ENCODE results near the gene ETS1.

The ETS1 gene

DNA sequence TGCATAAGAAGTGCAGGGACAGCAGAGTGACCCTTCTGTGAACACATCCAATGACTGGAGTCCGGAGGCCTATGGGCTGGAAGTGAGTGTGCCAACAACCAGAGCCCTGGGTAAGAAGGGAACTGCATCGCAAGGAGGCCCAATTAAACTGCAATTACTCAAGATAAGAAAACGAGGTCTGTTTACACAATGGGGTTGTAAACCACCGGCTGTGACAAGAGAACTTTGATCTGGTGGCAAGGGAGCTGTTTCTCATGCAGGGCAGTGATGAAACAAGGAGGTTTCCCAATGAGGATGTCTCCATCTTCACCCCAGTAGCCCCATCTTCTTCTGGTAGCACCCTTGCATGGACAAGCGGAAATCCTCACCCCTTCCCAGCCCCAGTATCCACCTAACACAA is 21.5 kb downstream of the ETS1 start:
- no peak overlapping the region for H3K9ac ChIP-seq (ENCODE audit: low read depth, low read length)
- TF ChIP-seq, protein P1, sequence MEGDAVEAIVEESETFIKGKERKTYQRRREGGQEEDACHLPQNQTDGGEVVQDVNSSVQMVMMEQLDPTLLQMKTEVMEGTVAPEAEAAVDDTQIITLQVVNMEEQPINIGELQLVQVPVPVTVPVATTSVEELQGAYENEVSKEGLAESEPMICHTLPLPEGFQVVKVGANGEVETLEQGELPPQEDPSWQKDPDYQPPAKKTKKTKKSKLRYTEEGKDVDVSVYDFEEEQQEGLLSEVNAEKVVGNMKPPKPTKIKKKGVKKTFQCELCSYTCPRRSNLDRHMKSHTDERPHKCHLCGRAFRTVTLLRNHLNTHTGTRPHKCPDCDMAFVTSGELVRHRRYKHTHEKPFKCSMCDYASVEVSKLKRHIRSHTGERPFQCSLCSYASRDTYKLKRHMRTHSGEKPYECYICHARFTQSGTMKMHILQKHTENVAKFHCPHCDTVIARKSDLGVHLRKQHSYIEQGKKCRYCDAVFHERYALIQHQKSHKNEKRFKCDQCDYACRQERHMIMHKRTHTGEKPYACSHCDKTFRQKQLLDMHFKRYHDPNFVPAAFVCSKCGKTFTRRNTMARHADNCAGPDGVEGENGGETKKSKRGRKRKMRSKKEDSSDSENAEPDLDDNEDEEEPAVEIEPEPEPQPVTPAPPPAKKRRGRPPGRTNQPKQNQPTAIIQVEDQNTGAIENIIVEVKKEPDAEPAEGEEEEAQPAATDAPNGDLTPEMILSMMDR (IDR thresholded peaks at IDR 0.05; ENCODE audit: borderline replicate concordance, extremely low read depth, low read length, poor library complexity, severe bottlenecking): no peak
- TF ChIP-seq EZH2 (IDR thresholded peaks at IDR 0.05; ENCODE audit: borderline replicate concordance, low read depth, low read length, severe bottlenecking): no peak
- no peaks in the 10 kb centered on the region for H3K79me2 ChIP-seq (ENCODE audit: insufficient read depth, low read length)
- no peaks in the 10 kb centered on the region for H4K20me1 ChIP-seq (ENCODE audit: insufficient read depth, low read length)
- H3K27ac ChIP-seq (ENCODE audit: low read length): no peak overlapping the region
- no peak for ATAC-seq (ENCODE audit: insufficient read depth, low read depth)
- no peaks in the 10 kb centered on the region for H3K36me3 ChIP-seq (ENCODE audit: insufficient read depth, low read length)
- H3K4me1 ChIP-seq (ENCODE audit: insufficient read depth, low read length): peaks cover 2% of the 10 kb centered on the region; the same call in 1 of the 2 replicates
- H2AFZ ChIP-seq (ENCODE audit: low read depth, low read length): no peak overlapping the region
- H3K9me3 ChIP-seq (ENCODE audit: insufficient read depth, low read length, severe bottlenecking): no peaks in the 10 kb centered on the region
- H3K4me3 ChIP-seq (ENCODE audit: low read depth in 1 of 2, low read length in 2 of 2): no peak overlapping the region
- no peak for DNase-seq
- H3K4me2 ChIP-seq (ENCODE audit: insufficient read depth, low read length): no peak overlapping the region
- H3K27me3 ChIP-seq (ENCODE audit: insufficient read depth, low read length, poor library complexity): no peaks in the 10 kb centered on the region

DNA sequence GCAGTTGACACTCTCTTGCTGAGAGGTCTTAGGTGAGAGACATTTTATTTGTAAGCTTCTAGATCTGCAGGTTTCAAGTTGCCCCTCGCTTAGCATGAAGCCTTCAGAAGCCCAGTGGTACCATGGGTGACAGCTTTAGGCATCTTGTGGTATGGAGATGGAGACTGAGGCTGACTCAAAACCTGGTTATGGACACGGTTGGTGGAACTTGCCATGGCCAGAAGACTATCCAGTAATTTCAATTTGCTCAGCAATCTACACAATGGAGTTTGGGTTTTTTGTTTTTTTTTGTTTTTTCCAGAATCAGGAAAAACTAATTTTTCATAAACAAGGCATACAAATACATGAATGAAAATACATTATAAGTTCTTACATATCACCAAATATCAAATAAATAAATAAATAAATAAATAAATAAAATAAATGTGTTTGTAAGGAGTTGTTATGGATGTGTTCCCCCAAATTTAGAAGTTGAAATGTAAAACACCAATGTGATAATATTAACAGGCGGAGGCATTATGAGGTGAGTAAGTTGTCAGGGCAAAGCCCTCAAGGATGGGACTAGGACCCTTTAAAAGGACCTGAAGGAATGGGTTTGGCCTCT is 22.6 kb downstream of the ETS1 start:
- H4K20me1 ChIP-seq (ENCODE audit: insufficient read depth, low read length): no peaks in the 10 kb centered on the region
- no peak overlapping the region for H3K9ac ChIP-seq (ENCODE audit: low read depth, low read length)
- no peaks in the 10 kb centered on the region for H3K9me3 ChIP-seq (ENCODE audit: insufficient read depth, low read length, severe bottlenecking)
- ATAC-seq (ENCODE audit: insufficient read depth, low read depth) (no peak), DNase-seq (no peak)
- peaks cover 7% of the 10 kb centered on the region for H3K4me1 ChIP-seq (ENCODE audit: insufficient read depth, low read length)
- H3K27me3 ChIP-seq (ENCODE audit: insufficient read depth, low read length, poor library complexity): no peaks in the 10 kb centered on the region
- no peaks in the 10 kb centered on the region for H3K36me3 ChIP-seq (ENCODE audit: insufficient read depth, low read length)
- no peaks in the 10 kb centered on the region for H3K79me2 ChIP-seq (ENCODE audit: insufficient read depth, low read length)
- H3K4me3 ChIP-seq (ENCODE audit: low read depth in 1 of 2, low read length in 2 of 2): no peak overlapping the region
- no peak overlapping the region for H3K4me2 ChIP-seq (ENCODE audit: insufficient read depth, low read length)
- H3K27ac ChIP-seq (ENCODE audit: low read length): no peak overlapping the region
- no peak overlapping the region for H2AFZ ChIP-seq (ENCODE audit: low read depth, low read length)
- no peak for TF ChIP-seq EZH2 (IDR thresholded peaks at IDR 0.05; ENCODE audit: borderline replicate concordance, low read depth, low read length, severe bottlenecking)

DNA sequence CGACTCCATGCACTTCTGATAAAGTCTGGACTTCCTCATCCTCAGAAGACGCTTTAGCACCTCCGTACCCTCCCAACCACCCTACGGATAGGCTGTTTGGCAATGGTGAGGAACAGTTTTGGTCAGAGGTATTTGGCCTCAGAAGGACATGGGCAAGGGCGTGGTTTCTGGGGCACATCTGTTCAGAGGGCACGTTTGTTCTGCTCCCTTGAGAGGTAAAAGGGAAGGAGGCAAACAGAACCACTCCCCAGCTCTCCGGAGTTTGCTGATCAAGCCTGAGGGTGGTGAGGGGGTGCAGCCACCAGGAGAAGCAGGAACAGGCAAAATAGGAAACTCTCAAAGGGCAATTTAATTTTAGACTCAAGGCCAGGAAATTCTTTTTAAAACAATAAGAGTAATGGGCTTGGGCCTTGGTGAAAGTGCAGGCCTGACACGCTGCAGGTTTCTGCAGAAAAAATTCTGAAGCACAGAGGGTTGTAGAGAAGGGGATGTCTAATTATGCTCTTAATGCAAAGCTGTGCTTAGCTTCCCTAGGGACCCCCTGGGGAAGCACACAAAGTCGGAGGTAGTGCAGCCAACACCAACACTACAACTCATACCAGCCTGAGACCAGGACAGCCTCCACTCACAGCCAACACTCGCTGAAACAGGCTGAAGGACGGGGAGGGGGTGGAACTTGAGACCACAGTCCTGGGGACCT is 23.3 kb downstream of the ETS1 start:
- H3K79me2 ChIP-seq (ENCODE audit: insufficient read depth, low read length): no peaks in the 10 kb centered on the region
- H3K27ac ChIP-seq (ENCODE audit: low read length): no peak overlapping the region
- TF ChIP-seq, protein P1 (IDR thresholded peaks at IDR 0.05; ENCODE audit: borderline replicate concordance, extremely low read depth, low read length, poor library complexity, severe bottlenecking): no peak
- TF ChIP-seq EZH2 (IDR thresholded peaks at IDR 0.05; ENCODE audit: borderline replicate concordance, low read depth, low read length, severe bottlenecking): no peak
- H3K4me1 ChIP-seq (ENCODE audit: insufficient read depth, low read length): peaks cover 14% of the 10 kb centered on the region
- no peak overlapping the region for H3K4me2 ChIP-seq (ENCODE audit: insufficient read depth, low read length)
- no peak overlapping the region for H3K9ac ChIP-seq (ENCODE audit: low read depth, low read length)
- no peak overlapping the region for H3K4me3 ChIP-seq (ENCODE audit: low read depth in 1 of 2, low read length in 2 of 2)
- DNase-seq: no peak
- H3K9me3 ChIP-seq (ENCODE audit: insufficient read depth, low read length, severe bottlenecking): no peaks in the 10 kb centered on the region
- no peaks in the 10 kb centered on the region for H4K20me1 ChIP-seq (ENCODE audit: insufficient read depth, low read length)
- H2AFZ ChIP-seq (ENCODE audit: low read depth, low read length): no peak overlapping the region
- no peak for ATAC-seq (ENCODE audit: insufficient read depth, low read depth)
- no peaks in the 10 kb centered on the region for H3K27me3 ChIP-seq (ENCODE audit: insufficient read depth, low read length, poor library complexity)
- H3K36me3 ChIP-seq (ENCODE audit: insufficient read depth, low read length): no peaks in the 10 kb centered on the region

DNA sequence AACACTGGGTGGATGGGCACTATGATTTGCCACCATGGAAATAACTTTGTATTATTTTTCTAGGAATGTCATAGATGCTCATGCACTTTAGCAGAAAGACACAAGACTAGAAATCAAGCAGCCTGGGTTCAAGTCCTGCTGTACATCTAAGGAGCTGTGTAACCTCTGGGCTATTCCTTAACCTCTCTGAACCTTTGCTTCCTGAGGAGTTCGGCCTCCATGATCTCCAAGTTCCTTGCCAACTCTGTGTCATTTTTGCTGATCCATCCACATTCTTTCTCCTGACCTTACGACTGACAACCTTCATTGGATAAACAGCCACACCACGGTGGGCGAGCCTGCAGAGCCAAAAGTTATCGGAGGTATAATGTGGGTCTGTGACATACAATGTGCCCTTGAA is 24.1 kb downstream of the ETS1 start:
- H3K4me2 ChIP-seq (ENCODE audit: insufficient read depth, low read length): no peak overlapping the region
- TF ChIP-seq, protein P1 (IDR thresholded peaks at IDR 0.05; ENCODE audit: borderline replicate concordance, extremely low read depth, low read length, poor library complexity, severe bottlenecking): no peak
- no peak for TF ChIP-seq EZH2 (IDR thresholded peaks at IDR 0.05; ENCODE audit: borderline replicate concordance, low read depth, low read length, severe bottlenecking)
- peaks cover 16% of the 10 kb centered on the region for H3K4me1 ChIP-seq (ENCODE audit: insufficient read depth, low read length)
- no peak overlapping the region for H3K4me3 ChIP-seq (ENCODE audit: low read depth in 1 of 2, low read length in 2 of 2)
- ATAC-seq (ENCODE audit: insufficient read depth, low read depth) (no peak), DNase-seq (no peak)
- H4K20me1 ChIP-seq (ENCODE audit: insufficient read depth, low read length): no peaks in the 10 kb centered on the region
- no peak overlapping the region for H2AFZ ChIP-seq (ENCODE audit: low read depth, low read length)
- H3K9me3 ChIP-seq (ENCODE audit: insufficient read depth, low read length, severe bottlenecking): no peaks in the 10 kb centered on the region
- no peaks in the 10 kb centered on the region for H3K36me3 ChIP-seq (ENCODE audit: insufficient read depth, low read length)
- no peak overlapping the region for H3K9ac ChIP-seq (ENCODE audit: low read depth, low read length)
- H3K27ac ChIP-seq (ENCODE audit: low read length): no peak overlapping the region
- H3K79me2 ChIP-seq (ENCODE audit: insufficient read depth, low read length): no peaks in the 10 kb centered on the region
- H3K27me3 ChIP-seq (ENCODE audit: insufficient read depth, low read length, poor library complexity): no peaks in the 10 kb centered on the region

Measured in DND-41 (cell line).